Mesendoderm (in vitro differentiated cells): ENCODE measurements around the gene CDH20.

Source experiments
- DNase-seq: peaks from one replicate; pipeline ENCODE4 v3.0.0; 2013
- H2AK5ac ChIP-seq: 2 replicates; pipeline ENCODE4 v1.6.1; 2013; ENCODE audit warnings: low read length, inconsistent platforms
- H2BK120ac ChIP-seq: 2 replicates; pipeline ENCODE4 v1.6.1; 2013; ENCODE audit warnings: low read depth, mild to moderate bottlenecking, low read length, moderate library complexity, mixed read lengths
- H2BK15ac ChIP-seq: replicated peaks from 2 replicates; pipeline ENCODE4 v1.6.1; 2013; ENCODE audit warnings: low read depth, mild to moderate bottlenecking, moderate library complexity
- H2BK5ac ChIP-seq: 2 replicates; pipeline ENCODE4 v1.6.1; 2013; ENCODE audit warnings: low read length, inconsistent platforms
- H3K18ac ChIP-seq: 2 replicates; pipeline ENCODE4 v1.6.1; 2013; ENCODE audit warnings: mild to moderate bottlenecking, low read length, mixed read lengths
- H3K23ac ChIP-seq: one replicate; pipeline ENCODE4 v1.6.1; 2013; ENCODE audit warnings: low read length
- H3K27ac ChIP-seq: 2 replicates; pipeline ENCODE4 v1.5.1; 2013; ENCODE audit warnings: low read depth, mild to moderate bottlenecking, inconsistent platforms, low read length, moderate library complexity
- H3K27me3 ChIP-seq: 2 replicates; pipeline ENCODE4 v1.6.1; 2013; ENCODE audit warnings: low read length, control low read depth, mild to moderate bottlenecking, inconsistent platforms; ENCODE audit not compliant: insufficient read depth, poor library complexity
- H3K36me3 ChIP-seq: 2 replicates; pipeline ENCODE4 v1.6.1; 2013; ENCODE audit warnings: low read length, inconsistent platforms; ENCODE audit not compliant: control insufficient read depth, insufficient read depth
- H3K4ac ChIP-seq: one replicate; pipeline ENCODE4 v1.6.1; 2013; ENCODE audit warnings: low read depth, mild to moderate bottlenecking, low read length, moderate library complexity
- H3K4me1 ChIP-seq: 2 replicates; pipeline ENCODE4 v1.6.1; 2013; ENCODE audit warnings: low read depth, low read length, inconsistent platforms; ENCODE audit not compliant: control insufficient read depth
- H3K4me2 ChIP-seq: 2 replicates; pipeline ENCODE4 v1.6.1; 2013; ENCODE audit warnings: low read length
- H3K4me3 ChIP-seq: 2 replicates; pipeline ENCODE4 v1.5.1; 2013; ENCODE audit warnings: mild to moderate bottlenecking, low read length
- H3K56ac ChIP-seq: one replicate; pipeline ENCODE4 v1.6.1; 2013; ENCODE audit warnings: low read length
- H3K79me1 ChIP-seq: 2 replicates; pipeline ENCODE4 v1.6.1; 2013; ENCODE audit warnings: low read length, inconsistent platforms
- H3K79me2 ChIP-seq: 2 replicates; pipeline ENCODE4 v1.6.1; 2013; ENCODE audit warnings: mild to moderate bottlenecking, low read length; ENCODE audit not compliant: control insufficient read depth, insufficient read depth
- H3K9ac ChIP-seq: 2 replicates; pipeline ENCODE4 v1.6.1; 2013; ENCODE audit warnings: low read length, inconsistent platforms
- H4K5ac ChIP-seq: one replicate; pipeline ENCODE4 v1.6.1; 2013; ENCODE audit warnings: low read length
- H4K8ac ChIP-seq: one replicate; pipeline ENCODE4 v1.6.1; 2013; ENCODE audit warnings: low read depth, mild to moderate bottlenecking, control low read depth, low read length, moderate library complexity
- WGBS: extraction: QIAGEN DNeasy Blood & Tissue Kit; methylation state at CpG from one replicate; pipeline ENCODE4 v1.1.7; 2013; ENCODE audit warnings: low lambda C conversion rate, missing lambda C conversion rate; ENCODE audit not compliant: insufficient coverage; ENCODE audit errors: extremely low coverage; 5-methylcytosine and 5-hydroxymethylcytosine counted together

The CDH20 gene

GRCh38 chr18:61582202-61582710 lies 249.0 kb downstream of the CDH20 start:
- no peaks in the 10 kb centered on the region for H3K79me1 ChIP-seq
- no peak overlapping the region for H3K4ac ChIP-seq
- peak overlapping the region; percentile 67 for H3K9ac ChIP-seq
- no CpG with 5 or more reads among the region's 15 CpGs for WGBS
- no peak overlapping the region for H3K23ac ChIP-seq
- no peak overlapping the region for H4K5ac ChIP-seq
- peak overlapping the region; percentile 6 for H3K18ac ChIP-seq
- no peaks in the 10 kb centered on the region for H3K79me2 ChIP-seq
- no peak overlapping the region for H2AK5ac ChIP-seq
- no peak overlapping the region for H3K27ac ChIP-seq
- no peak overlapping the region for H2BK120ac ChIP-seq
- no peak overlapping the region for H2BK5ac ChIP-seq
- no peak overlapping the region for H2BK15ac ChIP-seq
- H3K4me3 ChIP-seq: peak overlapping the region; percentile 33
- H3K36me3 ChIP-seq: no peaks in the 10 kb centered on the region
- H3K27me3 ChIP-seq: no peaks in the 10 kb centered on the region
- peak overlapping the region; percentile 76 for H3K56ac ChIP-seq
- DNase-seq: no peak
- no peaks in the 10 kb centered on the region for H3K4me1 ChIP-seq
- H3K4me2 ChIP-seq: peak overlapping the region; percentile 86
- H4K8ac ChIP-seq: no peak overlapping the region

- Histone ChIP-seq H3K18ac (no peak overlapping the region), H3K4me3 (no peak overlapping the region), H3K27me3 (no peaks in the 10 kb centered on the region), H2BK15ac (no peak overlapping the region), H4K8ac (no peak overlapping the region), H4K5ac (no peak overlapping the region), H3K4me2 (no peak overlapping the region), H3K23ac (no peak overlapping the region), H3K4ac (no peak overlapping the region), H3K79me2 (no peaks in the 10 kb centered on the region), H3K56ac (no peak overlapping the region), H3K79me1 (no peaks in the 10 kb centered on the region), H3K36me3 (no peaks in the 10 kb centered on the region), H2BK120ac (no peak overlapping the region), H3K27ac (no peak overlapping the region), H3K4me1 (no peaks in the 10 kb centered on the region), H2AK5ac (no peak overlapping the region), H2BK5ac (no peak overlapping the region), H3K9ac (no peak overlapping the region)
- WGBS: no CpG with 5 or more reads among the region's 1 CpG
- DNase-seq: no peak
Measured at GRCh38 chr18:61583548-61583947, 250.3 kb downstream of the CDH20 start.

- Histone ChIP-seq H3K27me3 (no peaks in the 10 kb centered on the region), H3K4ac (no peak overlapping the region), H4K5ac (no peak overlapping the region), H3K4me1 (no peaks in the 10 kb centered on the region), H2BK5ac (no peak overlapping the region), H4K8ac (no peak overlapping the region), H2BK120ac (no peak overlapping the region), H3K4me2 (no peak overlapping the region), H3K79me1 (no peaks in the 10 kb centered on the region), H3K56ac (no peak overlapping the region), H2BK15ac (no peak overlapping the region), H3K4me3 (no peak overlapping the region), H3K79me2 (no peaks in the 10 kb centered on the region), H2AK5ac (no peak overlapping the region), H3K18ac (no peak overlapping the region), H3K27ac (no peak overlapping the region), H3K23ac (no peak overlapping the region), H3K9ac (no peak overlapping the region), H3K36me3 (no peaks in the 10 kb centered on the region)
- DNase-seq: no peak
- no CpG with 5 or more reads among the region's 2 CpGs for WGBS
Measured at GRCh38 chr18:61587865-61588264, 254.6 kb downstream of the CDH20 start.

GRCh38 chr18:61589053-61589723 lies 256.0 kb downstream of the CDH20 start:
- H4K5ac ChIP-seq: no peak overlapping the region
- no peak overlapping the region for H3K4ac ChIP-seq
- no peak overlapping the region for H2BK5ac ChIP-seq
- no peaks in the 10 kb centered on the region for H3K4me1 ChIP-seq
- no peak overlapping the region for H3K4me3 ChIP-seq
- H3K79me2 ChIP-seq: no peaks in the 10 kb centered on the region
- no CpG with 5 or more reads among the region's 6 CpGs for WGBS
- no peaks in the 10 kb centered on the region for H3K36me3 ChIP-seq
- H2AK5ac ChIP-seq: no peak overlapping the region
- H2BK15ac ChIP-seq: no peak overlapping the region
- H4K8ac ChIP-seq: no peak overlapping the region
- H3K56ac ChIP-seq: no peak overlapping the region
- H3K23ac ChIP-seq: no peak overlapping the region
- H2BK120ac ChIP-seq: no peak overlapping the region
- H3K27ac ChIP-seq: no peak overlapping the region
- no peaks in the 10 kb centered on the region for H3K79me1 ChIP-seq
- H3K9ac ChIP-seq: no peak overlapping the region
- H3K27me3 ChIP-seq: no peaks in the 10 kb centered on the region
- H3K4me2 ChIP-seq: no peak overlapping the region
- no peak overlapping the region for H3K18ac ChIP-seq
- no peak for DNase-seq

- no peak overlapping the region for H3K27ac ChIP-seq
- no peak overlapping the region for H3K56ac ChIP-seq
- H3K18ac ChIP-seq: no peak overlapping the region
- no peak overlapping the region for H4K5ac ChIP-seq
- H3K9ac ChIP-seq: no peak overlapping the region
- H3K23ac ChIP-seq: no peak overlapping the region
- no peak overlapping the region for H2BK15ac ChIP-seq
- H3K79me1 ChIP-seq: no peaks in the 10 kb centered on the region
- no CpG with 5 or more reads among the region's 4 CpGs for WGBS
- H4K8ac ChIP-seq: no peak overlapping the region
- H3K4me1 ChIP-seq: no peaks in the 10 kb centered on the region
- DNase-seq: no peak
- no peak overlapping the region for H2AK5ac ChIP-seq
- H3K36me3 ChIP-seq: no peaks in the 10 kb centered on the region
- no peak overlapping the region for H3K4me3 ChIP-seq
- no peaks in the 10 kb centered on the region for H3K79me2 ChIP-seq
- H3K4me2 ChIP-seq: no peak overlapping the region
- H3K4ac ChIP-seq: no peak overlapping the region
- no peak overlapping the region for H2BK120ac ChIP-seq
- H2BK5ac ChIP-seq: no peak overlapping the region
- H3K27me3 ChIP-seq: no peaks in the 10 kb centered on the region
Measured at GRCh38 chr18:61589724-61590065, 256.5 kb downstream of the CDH20 start.

- Histone ChIP-seq H3K4me3 (no peak overlapping the region), H2AK5ac (no peak overlapping the region), H3K4me2 (no peak overlapping the region), H4K5ac (no peak overlapping the region), H3K4ac (no peak overlapping the region), H2BK120ac (no peak overlapping the region), H3K4me1 (no peaks in the 10 kb centered on the region), H2BK5ac (no peak overlapping the region), H3K23ac (no peak overlapping the region), H2BK15ac (no peak overlapping the region), H3K79me2 (no peaks in the 10 kb centered on the region), H3K18ac (no peak overlapping the region), H3K9ac (no peak overlapping the region), H3K56ac (no peak overlapping the region), H3K36me3 (no peaks in the 10 kb centered on the region), H3K79me1 (no peaks in the 10 kb centered on the region), H3K27me3 (no peaks in the 10 kb centered on the region), H3K27ac (no peak overlapping the region), H4K8ac (no peak overlapping the region)
- DNase-seq: no peak
Measured at GRCh38 chr18:61591253-61591652, 258.0 kb downstream of the CDH20 start.
